Neutrophil (primary cell): ENCODE results near the gene AKT1S1.

Experiments
- H3K27ac ChIP-seq: fragments of 200-600 bp; sonication (generic); 2 replicates; pipeline ENCODE4 v1.5.1; 2016; ENCODE audit warnings: mild to moderate bottlenecking, moderate library complexity
- H3K27me3 ChIP-seq: fragments of 200-600 bp; sonication (generic); 2 replicates; pipeline ENCODE4 v1.6.0; 2016; ENCODE audit warnings: mild to moderate bottlenecking
- H3K36me3 ChIP-seq: fragments of 200-600 bp; sonication (generic); 2 replicates; pipeline ENCODE4 v1.5.1; 2017
- H3K4me1 ChIP-seq, 2 experiments: fragments of 200-600 bp in 1 of 2; sonication (generic) in 1 of 2; 1 replicate in 1 of 2; 2 replicates in 1 of 2; pipeline versions ENCODE4 v1.5.1 to v1.6.1; 2013 to 2016; ENCODE audit warnings: low read depth in 1 of 2, low read length in 1 of 2, mild to moderate bottlenecking in 1 of 2, moderate library complexity in 1 of 2; ENCODE audit not compliant: control insufficient read depth in 1 of 2, insufficient read depth in 1 of 2
- H3K4me3 ChIP-seq, 2 experiments: fragments of 200-600 bp in 1 of 2; sonication (generic) in 1 of 2; 1 replicate in 1 of 2; 2 replicates in 1 of 2; pipeline ENCODE4 v1.5.1; 2013 to 2016; ENCODE audit warnings: low read depth in 1 of 2, low read length in 1 of 2, mild to moderate bottlenecking in 1 of 2, moderate library complexity in 1 of 2
- H3K9me3 ChIP-seq: fragments of 200-600 bp; sonication (generic); 2 replicates; pipeline ENCODE4 v1.5.1; 2016
- CTCF ChIP-seq: fragments of 200-600 bp; sonication (generic); IDR thresholded peaks from 2 replicates; pipeline ENCODE4 v1.5.1; 2016; ENCODE audit warnings: antibody characterized with exemption

The AKT1S1 gene

GRCh38 chr19:49863935-49864320 lies 13.2 kb downstream of the AKT1S1 start:
- Histone ChIP-seq H3K36me3 (peaks cover 59% of the 10 kb centered on the region), H3K4me3 (no peak overlapping the region), H3K4me1 (peaks cover 37 to 39% of the 10 kb centered on the region in 2 experiments), H3K9me3 (no peaks in the 10 kb centered on the region), H3K27ac (no peak overlapping the region), H3K27me3 (no peaks in the 10 kb centered on the region)
- no peak for TF ChIP-seq CTCF

GRCh38 chr19:49863254-49863934 lies 13.8 kb downstream of the AKT1S1 start:
- no peaks in the 10 kb centered on the region for H3K27me3 ChIP-seq
- no peak overlapping the region for H3K27ac ChIP-seq
- peaks cover 31 to 33% of the 10 kb centered on the region in 2 experiments for H3K4me1 ChIP-seq
- H3K4me3 ChIP-seq = no peak overlapping the region
- TF ChIP-seq CTCF = no peak
- H3K9me3 ChIP-seq = no peaks in the 10 kb centered on the region
- H3K36me3 ChIP-seq = peaks cover 64% of the 10 kb centered on the region

GRCh38 chr19:49862391-49863253 lies 14.5 kb downstream of the AKT1S1 start:
- H3K27ac ChIP-seq = no peak overlapping the region
- H3K36me3 ChIP-seq = peaks cover 72% of the 10 kb centered on the region
- no peaks in the 10 kb centered on the region for H3K27me3 ChIP-seq
- no peak overlapping the region for H3K4me3 ChIP-seq
- H3K4me1 ChIP-seq = peaks cover 26 to 27% of the 10 kb centered on the region in 2 experiments
- no peaks in the 10 kb centered on the region for H3K9me3 ChIP-seq
- TF ChIP-seq CTCF = no peak

- TF ChIP-seq CTCF = no peak
- H3K27me3 ChIP-seq = no peaks in the 10 kb centered on the region
- no peaks in the 10 kb centered on the region for H3K9me3 ChIP-seq
- no peak overlapping the region for H3K27ac ChIP-seq
- H3K36me3 ChIP-seq = peaks cover 80% of the 10 kb centered on the region
- no peak overlapping the region for H3K4me3 ChIP-seq
- H3K4me1 ChIP-seq = peaks cover 21 to 25% of the 10 kb centered on the region in 2 experiments
Measured at GRCh38 chr19:49861541-49862378, 15.4 kb downstream of the AKT1S1 start.

GRCh38 chr19:49861107-49861506 lies 16.0 kb downstream of the AKT1S1 start:
- Histone ChIP-seq H3K27me3 (no peaks in the 10 kb centered on the region), H3K4me3 (no peak overlapping the region), H3K36me3 (peaks cover 87% of the 10 kb centered on the region), H3K9me3 (no peaks in the 10 kb centered on the region), H3K27ac (no peak overlapping the region), H3K4me1 (peaks cover 14 to 18% of the 10 kb centered on the region in 2 experiments)
- no peak for TF ChIP-seq CTCF
